ENCODE measurements around the gene MGAT4B.
"Not testable (repeated sequence)": the region's sequence is repeated elsewhere in the genome, so short reads cannot be mapped to it uniquely, and the experiment has no call there.

MGAT4B gene

DNA sequence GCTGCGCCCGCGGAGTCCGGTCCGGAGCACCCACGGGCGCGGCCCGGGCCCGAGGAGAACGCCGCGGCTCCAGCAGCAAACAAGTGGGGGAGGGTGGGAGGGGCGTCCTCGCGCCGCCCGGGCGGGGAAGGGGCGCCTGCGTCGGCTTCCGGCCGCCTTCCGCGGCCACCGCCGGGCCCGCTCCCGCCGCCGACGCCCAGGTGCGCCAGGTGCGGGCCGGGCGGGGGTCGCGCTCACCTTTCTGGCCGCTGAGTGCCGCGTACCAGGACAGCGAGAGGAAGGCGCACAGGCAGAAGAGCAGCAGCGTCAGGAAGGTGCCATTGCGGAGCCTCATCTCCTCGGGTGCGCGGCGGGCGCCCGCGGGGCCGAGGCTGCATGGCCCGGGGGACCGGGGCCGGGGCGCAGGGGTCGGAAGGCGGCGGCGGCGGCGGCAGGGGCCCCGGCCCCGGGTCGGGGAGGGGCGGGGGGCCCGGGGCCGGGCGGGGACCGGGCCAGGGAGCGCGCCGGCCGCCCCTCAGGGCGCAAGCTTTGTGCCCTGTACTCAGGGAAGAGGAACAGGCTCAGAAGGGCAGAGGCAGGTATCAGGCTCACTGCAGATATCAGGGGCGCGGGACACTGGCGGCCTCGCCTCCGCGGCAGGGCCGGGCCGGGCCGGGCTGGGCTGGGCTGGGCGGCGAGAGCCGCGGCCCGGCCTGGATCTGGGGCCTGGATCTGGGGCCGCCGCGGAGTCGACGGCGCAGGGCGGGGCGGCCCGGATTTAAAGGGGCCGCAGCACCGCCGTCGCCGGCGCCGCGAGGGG is at the start of gene MGAT4B:
Gene MGAT4B, minus strand, starts transcription at position 617 of the 799 bp plus-strand sequence. Its CDS starts 283 bp downstream, at position 334.
- DNase-seq, result peak; percentile 80

GRCh38 chr5:179854356-179854755 is 47.7 kb upstream of the MGAT4B start:
- DNase-seq, result no peak

DNA sequence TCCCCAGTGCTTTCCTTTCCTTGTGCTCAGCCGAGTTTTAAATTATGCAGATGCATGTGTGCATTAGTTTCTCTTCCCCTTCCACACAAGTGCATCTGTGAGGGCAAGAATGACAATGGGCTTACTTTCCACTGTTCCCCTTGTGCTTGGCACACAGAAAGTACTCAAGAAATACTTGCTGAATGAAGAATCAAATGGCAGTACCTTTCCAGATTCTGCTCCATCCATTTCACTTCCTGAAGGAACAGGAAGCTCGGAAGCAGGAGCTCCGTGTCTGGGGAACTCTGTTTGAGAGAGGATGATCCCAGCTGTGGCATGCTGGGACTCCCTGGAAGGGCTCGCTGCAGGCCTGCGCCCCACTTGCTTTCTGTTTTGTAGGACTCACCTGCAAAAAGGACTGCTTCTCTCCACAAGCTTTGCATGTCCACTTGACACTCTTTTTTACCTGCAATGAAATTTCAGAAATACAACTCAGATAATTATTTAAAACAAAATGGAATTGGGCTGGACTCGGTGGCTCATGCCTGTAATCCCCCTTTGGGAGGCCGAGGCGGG is 46.4 kb upstream of the MGAT4B start:
- no peak for DNase-seq

GRCh38 chr5:179841621-179842020 is 35.0 kb upstream of the MGAT4B start:
- no peak for DNase-seq

GRCh38 chr5:179840766-179841165 is 34.1 kb upstream of the MGAT4B start:
- DNase-seq, result no peak

DNA sequence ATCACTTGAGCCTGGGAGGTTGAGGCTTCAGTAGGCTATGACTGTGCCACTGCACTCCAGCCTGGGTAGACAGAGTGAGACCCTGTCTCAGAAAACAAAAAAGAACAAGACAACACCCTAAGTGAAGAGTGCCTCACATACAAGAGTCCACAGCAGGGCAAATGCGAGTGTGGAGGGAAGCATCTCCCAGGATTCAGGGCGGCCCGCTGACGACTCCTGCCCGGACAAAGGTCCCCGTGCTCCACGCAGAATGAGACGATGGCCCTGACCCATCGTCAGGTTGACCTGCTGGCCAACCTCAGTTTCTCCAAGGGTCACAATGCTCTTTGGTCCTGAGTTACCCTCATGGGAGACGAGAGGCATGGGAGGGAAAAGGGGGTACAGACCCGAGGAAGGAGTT is 33.7 kb upstream of the MGAT4B start:
- no peak for DNase-seq

DNA sequence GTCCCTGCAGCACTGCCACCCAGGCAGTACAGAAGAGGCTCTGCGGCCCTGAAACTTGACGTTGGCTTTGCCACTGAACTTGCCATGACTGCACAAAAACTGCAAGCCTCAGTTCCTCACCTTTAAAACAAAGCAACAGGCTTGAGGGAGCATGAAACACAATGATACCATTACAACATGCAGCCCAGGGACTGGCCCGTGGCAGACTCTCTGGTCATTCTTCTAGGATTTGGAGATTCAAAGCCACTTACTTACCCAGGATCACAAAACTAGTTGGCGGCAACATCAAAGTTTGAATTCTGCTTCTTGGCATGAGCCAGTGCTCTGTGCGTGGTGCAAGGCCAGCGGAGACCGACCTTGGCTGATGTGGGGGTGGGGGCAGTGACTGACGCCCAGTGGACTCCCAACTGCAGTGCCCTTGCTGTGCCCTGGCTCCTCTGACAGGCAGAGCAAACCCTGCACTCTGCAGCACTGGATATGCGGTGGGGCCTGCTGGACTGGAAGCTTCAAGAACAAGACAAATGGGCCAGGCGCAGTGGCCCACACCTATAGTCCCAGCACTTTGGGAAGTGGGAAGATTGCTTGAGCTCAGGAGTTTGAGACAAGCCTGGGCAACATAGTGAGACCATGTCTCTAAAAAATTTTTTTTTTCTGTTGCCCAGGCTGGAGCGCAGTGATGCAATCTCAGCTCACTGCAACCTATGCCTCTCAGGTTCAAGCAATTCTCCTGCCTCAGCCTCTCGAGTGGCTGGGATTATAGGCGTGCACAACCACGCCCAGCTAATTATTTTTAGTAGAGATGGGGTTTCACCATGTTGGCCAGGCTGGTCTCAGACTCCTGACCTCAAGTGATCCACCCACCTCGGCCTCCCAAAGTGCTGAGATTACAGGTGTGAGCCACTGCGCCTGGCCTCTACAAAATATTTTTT is 32.9 kb upstream of the MGAT4B start:
- no peak for DNase-seq

GRCh38 chr5:179837076-179838011 is 30.7 kb upstream of the MGAT4B start:
- no peak for DNase-seq

DNA sequence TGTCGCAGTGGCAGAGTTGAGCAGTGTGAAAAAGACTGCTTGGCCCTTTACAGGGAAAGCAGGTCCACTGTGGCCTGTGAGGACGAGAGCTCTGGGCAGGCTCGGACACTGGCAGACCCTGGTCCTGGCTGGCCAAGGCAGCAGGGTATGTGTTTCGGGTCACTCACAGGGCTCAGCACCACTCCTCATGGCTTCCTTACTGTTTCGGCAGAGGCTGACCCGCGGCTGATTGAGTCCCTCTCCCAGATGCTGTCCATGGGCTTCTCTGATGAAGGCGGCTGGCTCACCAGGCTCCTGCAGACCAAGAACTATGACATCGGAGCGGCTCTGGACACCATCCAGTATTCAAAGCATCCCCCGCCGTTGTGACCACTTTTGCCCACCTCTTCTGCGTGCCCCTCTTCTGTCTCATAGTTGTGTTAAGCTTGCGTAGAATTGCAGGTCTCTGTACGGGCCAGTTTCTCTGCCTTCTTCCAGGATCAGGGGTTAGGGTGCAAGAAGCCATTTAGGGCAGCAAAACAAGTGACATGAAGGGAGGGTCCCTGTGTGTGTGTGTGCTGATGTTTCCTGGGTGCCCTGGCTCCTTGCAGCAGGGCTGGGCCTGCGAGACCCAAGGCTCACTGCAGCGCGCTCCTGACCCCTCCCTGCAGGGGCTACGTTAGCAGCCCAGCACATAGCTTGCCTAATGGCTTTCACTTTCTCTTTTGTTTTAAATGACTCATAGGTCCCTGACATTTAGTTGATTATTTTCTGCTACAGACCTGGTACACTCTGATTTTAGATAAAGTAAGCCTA is 29.8 kb upstream of the MGAT4B start:
- peak; percentile 65 for DNase-seq

DNA sequence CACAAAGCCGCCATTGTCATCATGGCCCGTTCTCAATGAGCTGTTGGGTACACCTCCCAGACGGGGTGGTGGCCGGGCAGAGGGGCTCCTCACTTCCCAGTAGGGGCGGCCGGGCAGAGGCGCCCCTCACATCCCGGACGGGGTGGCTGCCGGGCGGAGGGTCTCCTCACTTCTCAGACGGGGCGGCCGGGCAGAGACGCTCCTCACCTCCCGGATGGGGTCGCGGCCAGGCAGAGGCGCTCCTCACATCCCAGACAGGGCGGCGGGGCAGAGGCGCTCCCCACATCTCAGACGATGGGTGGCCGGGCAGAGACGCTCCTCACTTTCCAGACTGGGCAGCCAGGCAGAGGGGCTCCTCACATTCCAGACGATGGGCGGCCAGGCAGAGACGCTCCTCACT is 28.2 kb upstream of the MGAT4B start:
- not testable (repeated sequence) for DNase-seq

- no peak for DNase-seq
Observed at GRCh38 chr5:179834120-179834519, 27.5 kb upstream of the MGAT4B start.

DNA sequence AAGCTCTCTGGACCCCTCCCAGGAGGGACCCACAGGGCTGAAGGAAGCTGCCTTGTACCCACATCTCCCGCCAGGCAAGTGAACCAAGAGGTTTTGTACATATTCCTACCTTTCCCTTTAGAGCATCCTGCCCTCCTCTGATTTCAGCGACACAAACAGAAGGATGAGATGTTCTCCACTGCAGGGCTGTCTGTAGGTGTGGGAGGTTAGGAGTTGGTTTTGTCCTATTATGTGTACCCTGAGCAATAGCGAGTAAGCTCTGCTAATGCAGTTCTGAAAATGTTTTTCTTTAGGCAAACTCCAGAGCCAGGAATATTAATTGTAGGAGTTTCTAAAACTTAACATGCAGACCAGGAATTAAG is 27.0 kb upstream of the MGAT4B start:
- no peak for DNase-seq

DNA sequence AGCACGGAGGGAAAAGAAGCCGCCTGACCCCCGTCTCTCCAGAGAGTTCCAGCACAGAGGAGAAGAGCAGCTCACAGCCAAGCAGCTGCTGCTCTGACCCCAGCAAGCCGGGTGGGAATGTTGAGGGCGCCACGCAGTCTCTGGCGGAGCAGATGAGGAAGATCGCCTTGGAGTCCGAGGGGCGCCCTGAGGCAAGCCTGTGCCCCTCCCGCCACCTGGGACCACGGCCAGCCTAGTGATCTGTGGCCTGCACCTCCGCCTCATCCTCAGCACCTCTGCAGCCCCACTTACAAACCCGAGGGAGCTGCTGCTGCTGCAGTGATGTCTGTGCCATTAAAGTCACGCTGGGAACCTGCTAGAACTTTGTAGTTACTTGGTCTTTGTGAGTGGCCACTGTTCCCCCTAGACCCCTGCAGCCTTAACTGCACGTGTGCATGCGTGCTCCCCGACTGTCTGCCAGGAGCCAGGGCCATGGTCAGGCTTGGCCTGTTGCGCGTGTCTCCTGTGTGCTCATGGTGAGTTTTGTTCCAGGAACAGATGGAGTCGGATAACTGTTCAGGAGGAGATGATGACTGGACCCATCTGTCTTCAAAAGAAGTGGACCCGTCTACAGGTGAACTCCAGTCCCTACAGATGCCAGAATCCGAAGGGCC is 26.5 kb upstream of the MGAT4B start:
- no peak for DNase-seq

- no peak for DNase-seq
Observed at GRCh38 chr5:179832039-179832745, 25.5 kb upstream of the MGAT4B start.

DNA sequence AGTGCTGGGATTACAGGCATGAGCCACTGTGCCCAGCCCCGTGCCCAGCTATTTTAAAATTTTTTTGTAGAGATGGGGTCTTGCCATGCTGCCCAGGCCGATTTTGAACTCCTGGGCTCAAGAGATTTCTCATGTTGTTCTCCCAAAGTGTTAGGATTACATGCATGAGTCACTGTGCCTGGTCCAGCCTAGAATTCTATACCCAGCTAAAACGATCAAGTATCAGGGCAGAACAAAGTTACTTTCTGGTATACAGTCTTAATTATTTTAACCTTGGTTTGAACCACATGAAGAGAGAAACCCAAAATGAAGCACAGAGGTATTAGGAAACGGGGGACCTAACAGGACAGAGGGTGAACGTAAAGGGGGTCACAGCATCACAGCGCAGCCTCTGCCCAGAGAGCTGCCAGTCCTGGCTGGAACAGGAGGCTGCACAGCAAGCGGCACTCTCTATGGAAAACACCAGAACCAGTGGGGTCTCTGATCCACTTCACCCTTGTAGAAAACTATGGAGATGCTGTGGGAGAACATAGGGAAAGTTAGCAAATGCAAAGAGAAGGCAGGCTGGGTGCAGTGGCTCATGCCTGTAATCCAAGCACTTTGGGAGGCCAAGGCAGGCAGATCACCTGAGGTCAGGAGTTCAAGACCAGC is 24.3 kb upstream of the MGAT4B start:
- no peak for DNase-seq

- no peak for DNase-seq
Observed at GRCh38 chr5:179829732-179830435, 23.2 kb upstream of the MGAT4B start.

GRCh38 chr5:179828756-179829421 is 22.2 kb upstream of the MGAT4B start:
- no peak for DNase-seq

DNA sequence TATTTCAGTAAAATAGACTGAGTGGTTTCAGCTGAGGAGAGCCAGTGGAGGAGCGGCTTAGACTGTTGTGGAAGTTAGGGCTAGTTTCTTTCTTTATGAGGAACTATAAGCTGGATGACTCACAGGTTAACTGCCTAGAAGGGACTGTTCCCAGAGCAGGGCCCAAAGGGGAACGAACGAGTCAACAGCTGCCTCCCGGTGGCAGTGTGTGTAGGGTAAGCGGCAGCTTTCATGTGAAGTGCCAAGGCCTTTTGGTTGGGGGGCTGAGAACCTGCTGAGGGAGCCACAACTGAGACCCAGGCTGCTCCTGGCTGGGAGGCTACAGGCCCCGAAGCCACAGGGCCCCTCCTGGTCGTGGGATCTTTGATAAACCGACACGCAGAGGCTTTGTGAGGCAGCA is 21.0 kb upstream of the MGAT4B start:
- DNase-seq, result peak; percentile 59

All from activated CD4-positive, alpha-beta T cell treated with anti-CD3 and anti-CD28 coated beads, Interleukin-2, Interleukin-6, amounts not matched to agents 100 ng/mL and 50 ng/mL, durations not matched to agents 16 hours and 8 hours (primary cell).